Astrocyte of the cerebellum (primary cell): Measurements from ENCODE around the gene PRKAR2B.

Experiments
- DNase-seq: peaks from one replicate; pipeline ENCODE4 v3.0.0-alpha.2; 2011; ENCODE audit warnings: low read depth
- H3K4me3 ChIP-seq: 2 replicates; pipeline ENCODE4 v1.5.1; 2011; ENCODE audit warnings: mild to moderate bottlenecking, low read depth, low read length, moderate library complexity
- CTCF ChIP-seq: IDR thresholded peaks from 2 replicates; pipeline ENCODE4 v1.5.1; 2012; ENCODE audit warnings: low read length, low read depth, moderate library complexity, mild to moderate bottlenecking; ENCODE audit errors: missing control alignments
- in situ Hi-C: cut with HindIII; loops from 2 replicates; pipeline ENCODE4 v1.10.0; 2017; ENCODE audit warnings: low sequenced_read_pairs

The PRKAR2B gene

GRCh38 chr7:107169120-107170050, 124.9 kb downstream of the PRKAR2B start:
- in situ Hi-C loops = no loop called here
- peak; percentile 96 for DNase-seq
- H3K4me3 ChIP-seq = peak overlapping the region; percentile 74
- TF ChIP-seq CTCF = no peak

- DNase-seq = no peak
- H3K4me3 ChIP-seq = peak overlapping the region; percentile 74
- in situ Hi-C loops = no loop called here
- TF ChIP-seq CTCF = no peak
Measured at GRCh38 chr7:107170051-107170915, 125.8 kb downstream of the PRKAR2B start.

DNA sequence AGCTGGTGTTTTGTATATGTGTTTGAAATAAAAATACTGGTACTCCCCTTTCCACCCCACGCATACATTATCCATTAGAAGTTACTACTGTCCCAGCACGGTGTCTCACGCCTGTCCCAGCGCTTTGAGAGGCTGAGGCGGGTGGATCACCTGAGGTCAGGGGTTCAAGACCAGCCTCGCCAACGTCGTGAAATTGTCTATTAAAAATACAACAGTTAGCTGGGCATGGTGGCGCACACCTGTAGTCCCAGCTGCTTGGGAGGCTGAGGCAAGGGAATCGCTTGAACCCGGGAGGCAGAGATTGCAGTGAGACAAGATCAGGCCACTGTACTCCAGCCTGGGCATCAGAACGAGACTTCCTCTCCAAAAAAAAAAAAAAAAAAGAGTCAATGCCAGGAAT, 127.0 kb downstream of the PRKAR2B start:
- TF ChIP-seq CTCF = no peak
- in situ Hi-C loops = no loop called here
- no peak for DNase-seq
- no peak overlapping the region for H3K4me3 ChIP-seq

DNA sequence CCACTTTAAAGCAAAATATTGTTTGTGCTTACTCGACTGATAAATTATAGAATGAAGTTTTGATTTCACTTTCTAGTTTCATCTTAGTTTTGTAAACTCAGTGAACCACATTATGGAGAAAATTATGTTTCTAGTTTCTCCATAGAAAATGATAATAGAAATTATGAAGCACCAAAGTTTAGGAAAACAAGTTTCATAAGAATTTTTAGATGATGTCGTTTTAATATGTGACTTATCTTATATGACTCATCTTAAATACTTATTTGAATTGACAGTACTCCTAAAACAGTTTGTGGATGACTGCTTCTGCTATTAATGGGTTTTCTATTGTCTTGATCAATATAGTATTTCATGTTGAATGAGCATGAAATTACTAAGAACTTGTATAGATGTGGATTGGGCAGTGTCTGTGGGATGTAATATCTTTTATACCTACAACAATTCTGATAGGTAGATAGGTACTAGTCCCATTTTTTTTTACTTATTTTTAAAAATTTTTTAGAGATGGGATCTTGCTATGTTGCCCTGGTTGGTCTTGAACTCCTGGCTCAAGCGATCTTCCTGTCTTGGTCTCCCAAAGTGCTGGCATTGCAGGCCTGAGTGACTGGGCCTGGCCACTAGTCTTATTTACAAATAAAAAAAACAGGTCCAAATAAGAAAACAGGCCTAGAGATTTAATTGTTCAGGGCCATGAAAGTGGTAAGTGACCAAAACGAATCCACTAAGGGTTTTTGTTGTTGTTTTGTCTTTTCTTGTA, 127.9 kb downstream of the PRKAR2B start:
- DNase-seq = no peak
- no peak for TF ChIP-seq CTCF
- in situ Hi-C loops = no loop called here
- H3K4me3 ChIP-seq = no peak overlapping the region

DNA sequence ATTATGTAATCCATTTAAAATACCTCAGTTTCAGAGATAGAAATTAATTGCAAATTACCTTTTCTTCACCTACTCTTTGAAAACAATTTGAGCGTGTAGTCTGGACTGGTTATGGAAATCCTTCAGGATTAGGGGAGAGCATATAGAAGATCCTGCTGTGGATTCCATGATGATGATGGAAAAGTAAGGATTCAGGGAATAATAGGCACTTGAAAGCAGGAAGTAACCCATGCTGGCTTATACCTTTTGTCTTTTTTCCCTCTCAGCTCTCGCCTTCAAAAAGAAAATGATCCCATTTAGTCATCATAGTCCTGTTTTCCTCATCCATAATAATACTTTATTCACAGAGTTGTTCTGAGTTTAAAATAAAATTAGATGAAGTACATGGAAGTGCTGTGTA, 128.7 kb downstream of the PRKAR2B start:
- no peak for TF ChIP-seq CTCF
- H3K4me3 ChIP-seq = no peak overlapping the region
- in situ Hi-C loops = no loop called here
- no peak for DNase-seq
